HG03457 (cell line): ENCODE data around the gene DHRS11.
"Not testable (repeated sequence)": the region's sequence is repeated elsewhere in the genome, so short reads cannot be mapped to it uniquely, and the experiment has no call there.

Source experiments
- ATAC-seq: cut with Tn5 transposase; IDR thresholded peaks from one replicate; pipeline ENCODE4 v1.9.1; 2021; ENCODE audit warnings: moderate number of reproducible peaks; ENCODE audit not compliant: unreplicated experiment

DHRS11 gene

DNA sequence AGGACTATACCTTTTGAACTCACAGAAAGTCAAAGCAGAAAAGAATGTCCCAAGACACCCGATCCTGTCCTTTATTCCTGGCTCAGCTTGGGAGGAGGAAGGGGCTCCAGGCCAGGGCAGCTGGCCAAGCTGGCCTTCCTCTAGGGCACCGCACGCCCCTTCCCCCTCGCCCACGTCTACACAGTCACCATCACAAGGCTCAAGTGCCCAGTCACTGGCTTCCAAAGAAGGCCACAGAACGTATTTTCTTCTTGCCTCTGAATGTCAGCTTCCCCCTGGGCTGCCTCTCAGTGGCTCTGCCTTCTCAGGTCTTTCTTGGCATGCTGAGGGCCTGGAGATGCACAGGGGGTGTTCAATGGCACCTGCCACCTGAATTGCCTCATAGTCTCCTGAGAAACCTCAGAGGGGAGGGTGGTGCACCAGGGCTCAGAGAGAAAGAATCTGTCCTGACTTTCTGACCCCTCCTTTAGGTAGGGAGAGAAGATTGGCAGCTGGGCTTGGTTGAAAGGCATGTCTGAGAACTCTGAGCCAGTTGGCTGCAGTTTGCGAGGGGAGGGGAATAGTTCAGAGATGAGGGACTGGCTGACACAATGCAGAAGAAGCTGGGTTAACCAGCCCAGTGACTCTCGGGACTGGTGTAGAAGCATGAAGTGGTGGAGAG lies 2.1 kb downstream of the DHRS11 start:
- ATAC-seq, result no peak

DNA sequence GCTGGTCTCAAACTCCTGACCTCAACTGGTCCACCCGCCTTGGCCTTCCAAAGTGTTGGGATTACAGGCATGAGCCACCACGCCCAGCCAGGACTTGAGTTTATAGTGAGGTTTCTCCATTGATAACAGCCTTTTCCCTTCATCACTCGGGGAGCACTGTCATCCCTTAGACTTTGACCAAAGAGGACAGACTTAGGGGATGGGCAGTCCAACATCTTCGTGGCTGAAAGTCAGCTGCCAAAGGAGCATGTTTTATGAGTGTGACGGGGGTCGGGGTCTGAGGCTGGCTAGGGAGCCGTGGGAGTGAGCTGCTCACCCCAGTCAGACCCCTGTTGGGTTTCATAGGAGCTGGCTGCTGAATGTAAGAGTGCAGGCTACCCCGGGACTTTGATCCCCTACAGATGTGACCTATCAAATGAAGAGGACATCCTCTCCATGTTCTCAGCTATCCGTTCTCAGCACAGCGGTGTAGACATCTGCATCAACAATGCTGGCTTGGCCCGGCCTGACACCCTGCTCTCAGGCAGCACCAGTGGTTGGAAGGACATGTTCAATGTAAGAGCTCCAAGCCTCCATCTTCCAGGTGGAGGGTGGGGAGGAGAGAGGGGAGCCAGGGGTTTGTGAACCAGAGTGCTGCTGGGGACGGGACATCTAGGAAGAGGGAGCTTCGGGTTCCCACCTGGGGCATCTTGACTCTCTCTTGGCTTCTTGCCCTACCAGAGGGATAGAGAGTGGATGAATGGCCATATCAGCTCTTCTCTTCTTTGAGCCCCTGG lies 3.1 kb downstream of the DHRS11 start:
- ATAC-seq, result no peak

DNA sequence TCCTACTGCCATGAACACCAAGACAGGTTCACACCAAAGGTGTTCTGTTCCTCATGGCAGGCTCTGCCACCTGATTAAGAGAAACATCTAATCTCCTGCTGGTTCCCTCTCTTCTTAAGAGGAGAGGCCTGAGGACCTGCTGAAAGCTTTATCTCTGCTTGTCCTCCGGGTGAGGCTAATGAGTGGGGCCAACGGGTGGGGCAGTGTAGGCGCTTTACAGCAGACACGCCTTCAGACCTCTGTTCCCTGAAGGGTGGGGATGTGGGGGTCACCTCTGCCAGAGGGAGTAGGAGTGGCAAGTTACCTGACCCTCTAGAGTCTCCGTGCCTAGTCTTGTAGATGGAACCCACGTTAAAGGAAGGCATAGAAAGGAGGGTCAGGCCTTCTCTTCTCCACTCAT lies 5.5 kb downstream of the DHRS11 start:
- no peak for ATAC-seq

DNA sequence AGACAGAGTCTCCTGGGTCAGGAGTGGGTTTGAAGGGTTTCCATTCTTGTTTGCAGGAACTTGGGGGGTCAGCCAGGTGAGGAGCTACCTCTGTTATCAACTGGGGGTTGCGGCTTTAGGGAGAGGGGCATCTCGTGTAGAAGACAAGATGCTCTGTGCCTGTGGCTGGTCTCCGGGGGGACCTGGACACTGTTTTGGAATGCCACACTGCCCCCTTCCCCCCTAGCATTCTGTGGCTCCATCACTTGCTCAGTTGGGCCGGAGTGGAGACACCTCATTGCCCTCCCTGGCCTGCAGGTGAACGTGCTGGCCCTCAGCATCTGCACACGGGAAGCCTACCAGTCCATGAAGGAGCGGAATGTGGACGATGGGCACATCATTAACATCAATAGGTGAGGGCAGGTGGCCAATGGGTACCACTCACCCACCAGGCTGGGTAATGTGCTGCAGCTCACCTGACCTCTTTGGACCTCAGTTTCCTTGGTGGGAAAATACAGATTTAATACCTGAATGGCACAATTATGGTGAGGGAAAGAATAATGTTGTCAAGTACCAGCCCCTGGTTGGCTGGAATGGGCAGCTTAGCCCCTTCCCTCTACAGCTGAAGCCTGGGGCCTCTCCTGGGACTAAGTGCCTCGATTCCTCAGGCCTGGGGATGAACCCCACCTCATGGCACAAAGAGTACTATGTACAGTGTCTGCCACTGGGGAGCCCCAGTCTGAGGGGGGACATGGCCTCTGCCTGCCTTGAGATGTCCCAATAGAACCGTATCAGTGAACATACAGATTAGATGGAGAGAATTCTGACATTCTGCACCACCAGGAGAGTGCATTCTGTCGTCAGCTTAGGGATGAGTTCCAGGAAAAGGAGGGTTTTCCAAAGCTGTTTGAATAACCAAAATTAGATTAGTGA lies 6.4 kb downstream of the DHRS11 start:
- ATAC-seq, result no peak

DNA sequence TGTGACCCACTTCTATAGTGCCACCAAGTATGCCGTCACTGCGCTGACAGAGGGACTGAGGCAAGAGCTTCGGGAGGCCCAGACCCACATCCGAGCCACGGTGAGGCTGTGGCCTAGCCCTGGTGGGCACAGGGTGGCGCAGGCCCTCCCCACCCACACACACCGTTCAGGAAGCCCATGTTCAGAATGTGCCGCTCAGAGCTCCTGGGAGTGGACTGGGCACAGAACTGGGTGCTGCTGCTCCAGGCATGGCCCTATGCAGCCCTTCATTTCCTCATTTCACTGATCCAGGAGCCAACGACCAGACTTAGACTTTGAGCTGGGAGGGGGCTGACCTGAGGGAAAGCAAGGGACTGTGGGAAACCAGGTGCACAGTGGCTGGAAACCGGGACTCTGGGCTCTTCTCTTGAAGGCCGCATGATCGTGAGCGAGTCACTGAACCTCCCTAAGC lies 7.3 kb downstream of the DHRS11 start:
- ATAC-seq, result no peak

DNA sequence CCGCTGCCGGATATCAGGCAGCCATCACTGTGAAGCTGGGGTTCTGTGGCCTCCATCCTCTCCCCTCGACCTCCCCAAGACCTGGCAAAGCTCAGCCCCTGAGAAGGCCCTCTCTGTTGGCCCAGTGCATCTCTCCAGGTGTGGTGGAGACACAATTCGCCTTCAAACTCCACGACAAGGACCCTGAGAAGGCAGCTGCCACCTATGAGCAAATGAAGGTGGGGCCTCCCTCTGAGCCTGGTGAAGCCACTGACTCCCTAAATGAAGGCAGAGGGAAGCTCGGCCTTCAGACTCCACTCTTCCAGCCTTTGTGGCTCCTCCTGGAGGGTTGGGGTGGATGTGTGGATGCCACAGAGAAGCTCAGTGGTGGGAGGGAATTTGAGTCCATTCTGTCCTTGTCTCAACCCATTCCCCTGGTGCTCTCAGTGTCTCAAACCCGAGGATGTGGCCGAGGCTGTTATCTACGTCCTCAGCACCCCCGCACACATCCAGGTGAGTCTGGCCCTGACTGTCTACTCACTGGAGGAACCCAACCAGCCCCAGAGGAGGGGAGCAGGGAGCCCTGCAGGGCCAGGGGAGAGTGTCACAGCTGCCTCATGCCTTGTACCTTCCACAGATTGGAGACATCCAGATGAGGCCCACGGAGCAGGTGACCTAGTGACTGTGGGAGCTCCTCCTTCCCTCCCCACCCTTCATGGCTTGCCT lies 8.0 kb downstream of the DHRS11 start:
- no peak for ATAC-seq

DNA sequence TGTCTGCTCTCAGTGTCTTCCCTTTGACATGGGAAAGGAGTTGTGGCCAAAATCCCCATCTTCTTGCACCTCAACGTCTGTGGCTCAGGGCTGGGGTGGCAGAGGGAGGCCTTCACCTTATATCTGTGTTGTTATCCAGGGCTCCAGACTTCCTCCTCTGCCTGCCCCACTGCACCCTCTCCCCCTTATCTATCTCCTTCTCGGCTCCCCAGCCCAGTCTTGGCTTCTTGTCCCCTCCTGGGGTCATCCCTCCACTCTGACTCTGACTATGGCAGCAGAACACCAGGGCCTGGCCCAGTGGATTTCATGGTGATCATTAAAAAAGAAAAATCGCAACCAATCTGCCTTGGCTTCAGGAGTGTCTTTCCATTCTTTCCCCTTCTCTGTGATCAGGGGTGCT lies 8.8 kb downstream of the DHRS11 start:
- ATAC-seq, result no peak

DNA sequence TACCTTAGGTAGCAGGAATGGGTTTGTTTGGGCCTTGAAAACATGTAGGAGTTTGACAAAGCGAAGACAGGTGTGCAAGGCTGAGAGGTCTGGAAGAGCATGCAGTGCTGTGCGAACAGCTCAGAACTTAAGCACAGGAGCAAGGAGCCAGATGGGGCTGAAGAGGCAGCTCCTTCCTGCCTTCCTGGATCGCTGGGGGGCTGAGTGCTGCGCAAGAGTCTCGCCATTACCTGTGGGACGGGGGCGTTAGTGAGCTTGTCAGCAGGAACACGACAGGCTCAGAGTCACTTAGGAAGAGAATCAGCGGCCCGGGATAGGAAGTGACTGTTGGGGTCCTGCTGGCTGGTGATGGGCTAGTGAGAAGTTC lies 9.2 kb downstream of the DHRS11 start:
- peak; percentile 3 for ATAC-seq

DNA sequence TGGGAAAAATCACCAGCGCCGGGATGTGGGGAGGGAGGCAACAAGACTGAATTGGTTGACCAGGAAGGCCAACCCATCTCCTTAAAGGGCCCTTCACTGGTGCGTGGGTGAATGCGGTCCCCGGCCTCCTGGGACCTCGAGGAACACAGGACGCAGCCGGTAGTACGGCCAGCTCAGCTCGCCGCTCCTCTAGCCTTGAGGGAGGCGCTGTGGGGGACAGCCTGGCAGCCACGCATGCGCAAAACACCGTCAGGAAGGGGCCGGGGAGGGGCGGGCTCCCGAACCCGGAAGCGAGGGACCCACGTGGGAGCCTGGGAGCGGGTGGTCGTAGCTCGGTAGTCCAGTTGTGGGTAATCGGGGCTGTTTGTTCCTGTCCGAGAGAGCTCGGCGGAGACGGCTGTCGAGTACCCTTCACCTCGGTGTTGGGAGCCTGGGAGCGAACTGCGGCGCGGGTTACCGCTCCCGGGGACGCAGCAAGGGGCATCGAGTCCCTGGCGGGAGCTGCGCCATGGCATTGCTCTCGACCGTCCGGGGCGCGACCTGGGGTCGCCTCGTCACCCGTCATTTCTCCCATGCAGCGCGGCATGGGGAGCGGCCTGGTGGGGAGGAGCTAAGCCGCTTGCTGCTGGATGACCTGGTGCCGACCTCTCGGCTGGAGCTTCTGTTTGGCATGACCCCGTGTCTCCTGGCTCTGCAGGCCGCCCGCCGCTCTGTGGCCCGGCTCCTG lies 9.8 kb downstream of the DHRS11 start, which contains the start of gene MRM1:
Gene MRM1 (plus strand): TSS at position 281 of the 727 bp plus-strand sequence. CDS start 228 bp downstream, at position 509.
- ATAC-seq, result peak; percentile 47

DNA sequence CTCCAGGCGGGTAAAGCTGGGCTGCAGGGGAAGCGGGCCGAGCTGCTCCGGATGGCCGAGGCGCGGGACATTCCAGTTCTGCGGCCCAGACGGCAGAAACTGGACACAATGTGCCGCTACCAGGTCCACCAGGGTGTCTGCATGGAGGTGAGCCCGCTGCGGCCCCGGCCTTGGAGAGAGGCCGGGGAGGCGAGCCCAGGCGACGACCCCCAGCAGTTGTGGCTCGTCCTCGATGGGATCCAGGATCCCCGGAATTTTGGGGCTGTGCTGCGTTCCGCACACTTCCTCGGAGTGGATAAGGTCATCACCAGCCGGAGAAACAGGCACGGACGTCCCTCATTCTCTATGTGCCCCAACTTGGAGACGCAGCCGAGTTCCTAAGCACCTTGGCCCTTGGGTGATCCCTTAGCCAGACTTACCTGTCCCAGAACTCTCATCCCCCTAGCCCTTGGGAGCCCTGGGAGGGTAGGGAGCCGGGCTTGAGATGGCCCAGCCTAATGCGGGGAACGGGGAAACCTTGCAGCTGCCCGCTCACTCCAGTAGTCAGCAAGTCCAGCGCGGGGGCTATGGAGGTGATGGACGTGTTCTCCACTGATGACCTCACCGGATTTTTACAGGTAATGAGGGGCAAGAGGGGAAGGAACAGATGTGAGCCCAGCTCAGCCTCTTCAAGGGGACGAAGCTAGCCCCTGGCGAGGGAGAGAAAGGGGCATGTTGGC lies 10.5 kb downstream of the DHRS11 start:
- no peak for ATAC-seq

DNA sequence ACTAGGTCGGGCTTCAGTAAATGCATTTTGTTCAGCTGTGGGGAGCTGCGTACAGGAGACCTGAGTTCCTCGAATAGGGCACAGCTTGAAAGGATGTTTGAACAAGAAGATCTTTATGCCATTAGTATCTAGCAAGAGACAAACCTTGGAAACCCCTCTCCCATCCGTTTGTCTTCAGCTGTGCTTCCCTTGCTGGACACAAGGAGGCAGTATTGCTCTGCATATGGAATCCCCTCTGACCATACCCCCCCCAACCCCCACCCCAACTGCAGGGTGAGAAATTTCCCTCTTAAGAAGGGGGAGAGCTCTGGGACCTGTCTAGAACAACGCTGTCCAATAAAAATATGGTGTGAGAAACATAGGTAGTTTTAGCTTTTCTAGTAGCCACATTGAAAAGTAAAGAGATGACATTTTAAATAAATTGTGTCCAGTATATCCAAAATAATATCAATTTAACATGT lies 11.3 kb downstream of the DHRS11 start:
- no peak for ATAC-seq

DNA sequence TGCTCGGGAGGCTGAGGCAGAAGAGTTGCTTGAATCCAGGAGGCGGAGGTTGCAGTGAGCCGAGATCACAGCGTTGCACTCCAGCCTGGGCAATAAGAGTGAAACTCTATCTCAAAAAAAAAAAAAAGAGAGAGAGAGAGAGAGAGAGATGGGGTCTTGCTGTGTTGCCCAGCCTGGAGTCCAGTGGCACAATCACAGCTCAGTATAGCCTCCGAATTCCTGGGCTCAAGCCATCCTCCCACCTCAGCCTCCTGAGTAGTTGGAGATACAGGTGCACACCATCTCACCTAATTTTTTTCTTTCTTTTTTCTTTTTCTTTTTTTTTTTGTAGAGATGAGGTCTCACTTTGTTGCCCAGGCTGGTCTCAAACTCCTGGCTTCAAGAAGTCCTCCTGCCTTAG lies 13.3 kb downstream of the DHRS11 start:
- ATAC-seq, result not testable (repeated sequence)

DNA sequence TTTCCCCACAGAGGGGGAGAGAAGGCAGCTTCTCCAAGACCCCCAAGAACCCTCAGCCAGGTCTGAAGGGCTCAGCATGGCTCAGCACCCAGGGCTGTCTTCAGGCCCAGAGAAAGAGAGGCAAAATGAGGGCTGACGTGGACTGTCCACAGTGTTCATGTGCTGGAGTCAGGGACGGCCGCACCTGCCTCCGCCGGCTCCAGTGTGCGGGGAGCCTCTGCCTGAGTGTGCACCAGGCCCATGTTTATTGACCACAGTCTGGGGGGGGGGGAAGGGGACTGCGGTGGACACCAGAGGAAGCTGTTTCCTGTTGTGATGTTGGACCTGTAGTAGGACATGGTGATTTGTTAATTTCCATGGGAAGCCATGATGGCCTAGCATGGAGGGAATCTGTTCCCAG lies 16.6 kb downstream of the DHRS11 start:
- no peak for ATAC-seq

DNA sequence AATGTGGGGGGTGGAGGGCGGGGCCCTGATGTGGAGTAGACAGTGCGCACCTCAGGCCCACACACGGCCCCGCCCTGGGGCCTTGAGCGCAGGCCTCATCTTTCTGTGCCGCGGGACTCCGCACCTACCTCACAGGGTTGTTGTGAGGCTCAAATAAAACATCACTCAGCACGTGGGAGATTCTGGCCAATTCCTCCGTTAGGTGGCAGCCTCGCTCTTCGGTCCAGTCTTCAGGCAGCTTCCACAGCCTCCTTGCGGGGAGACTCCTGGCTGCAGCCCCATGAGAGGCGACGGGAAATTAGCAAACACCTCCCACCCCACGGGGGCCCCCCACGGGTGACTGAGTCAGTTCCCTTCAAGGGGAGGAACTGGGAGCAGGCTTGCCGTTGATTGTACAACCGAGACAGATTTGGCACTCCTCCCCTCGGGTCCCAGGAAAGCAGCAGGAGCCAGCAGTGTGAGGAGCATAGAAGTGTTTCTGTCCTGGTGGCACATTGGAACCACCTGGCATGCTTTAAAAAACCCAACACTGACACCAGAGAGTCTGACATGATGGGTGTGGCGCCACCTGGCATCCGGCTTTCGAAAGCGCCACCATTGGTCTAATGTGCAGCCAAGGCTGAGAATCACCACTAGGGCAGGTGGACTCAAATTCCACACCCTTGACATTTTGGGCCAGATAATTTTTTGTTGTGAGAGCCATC lies 17.3 kb downstream of the DHRS11 start:
- ATAC-seq, result no peak

DNA sequence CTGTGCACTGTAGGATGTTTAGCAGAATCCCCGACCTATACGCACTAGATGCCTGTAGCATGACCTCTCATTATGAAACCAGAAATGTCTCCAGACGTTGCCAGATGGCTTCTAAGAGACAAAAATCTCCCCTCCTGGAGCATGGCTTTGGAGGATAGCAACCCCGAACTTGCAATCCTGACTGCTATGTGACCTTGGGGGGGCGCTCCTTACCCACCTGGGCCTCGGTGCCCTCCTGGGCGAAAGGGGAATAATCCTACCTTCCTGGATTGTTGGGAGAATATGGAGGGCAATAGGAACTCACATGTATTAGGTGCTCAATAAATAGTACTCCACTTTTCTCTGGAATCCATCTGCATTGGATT lies 17.8 kb downstream of the DHRS11 start:
- no peak for ATAC-seq

DNA sequence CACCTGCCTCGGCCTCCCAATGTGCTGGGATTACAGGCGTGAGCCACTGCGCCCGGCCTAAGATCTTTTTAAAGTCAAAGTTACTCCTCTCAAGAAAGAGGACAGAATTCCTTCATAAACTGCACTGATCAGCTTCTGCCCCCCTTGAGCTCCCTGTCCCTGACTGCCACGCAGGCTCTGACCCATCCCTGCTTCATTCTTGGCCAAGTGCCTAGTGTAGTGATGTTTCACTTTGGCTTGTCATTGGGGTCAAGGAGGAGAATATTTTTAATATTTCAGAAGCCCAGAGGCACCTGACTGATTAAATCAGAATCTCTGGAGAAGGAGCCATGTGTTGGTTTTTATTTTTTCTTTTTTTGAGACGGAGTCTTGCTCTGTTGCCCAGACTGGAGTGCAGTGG lies 18.8 kb downstream of the DHRS11 start:
- no peak for ATAC-seq

DNA sequence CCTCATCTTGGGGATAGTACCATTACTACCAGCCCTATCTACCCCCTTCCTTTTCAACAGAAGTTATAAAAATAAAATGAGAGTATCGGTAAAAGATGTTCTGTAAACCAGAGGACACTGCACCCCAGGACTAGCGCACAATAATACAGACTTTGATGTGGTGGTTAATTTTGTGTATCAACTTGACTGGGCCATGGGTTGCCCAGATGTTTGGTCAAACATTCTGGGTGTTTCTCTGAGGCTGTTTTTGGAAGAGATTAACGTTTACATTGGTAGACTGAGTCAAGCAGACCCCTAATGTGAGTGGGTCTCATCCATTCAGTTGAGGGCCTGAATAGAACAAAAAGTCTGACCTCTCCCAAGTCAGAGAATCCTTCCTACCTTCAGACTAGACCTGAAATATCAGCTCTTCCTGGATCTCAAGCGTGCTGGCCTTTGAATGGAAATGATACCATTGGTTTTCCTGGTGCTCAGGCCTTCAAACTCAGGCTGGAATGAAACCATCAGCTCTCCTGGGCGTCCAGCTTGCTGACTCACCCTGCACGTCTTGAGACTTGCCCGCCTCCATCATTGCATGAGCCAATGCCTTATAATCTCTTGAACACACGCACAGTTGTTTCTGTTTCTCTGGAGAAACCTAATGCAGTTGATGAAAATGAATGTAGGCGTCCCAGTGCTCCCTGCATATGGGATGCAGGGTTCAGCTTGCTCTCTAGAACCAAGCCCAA lies 19.8 kb downstream of the DHRS11 start:
- no peak for ATAC-seq

DNA sequence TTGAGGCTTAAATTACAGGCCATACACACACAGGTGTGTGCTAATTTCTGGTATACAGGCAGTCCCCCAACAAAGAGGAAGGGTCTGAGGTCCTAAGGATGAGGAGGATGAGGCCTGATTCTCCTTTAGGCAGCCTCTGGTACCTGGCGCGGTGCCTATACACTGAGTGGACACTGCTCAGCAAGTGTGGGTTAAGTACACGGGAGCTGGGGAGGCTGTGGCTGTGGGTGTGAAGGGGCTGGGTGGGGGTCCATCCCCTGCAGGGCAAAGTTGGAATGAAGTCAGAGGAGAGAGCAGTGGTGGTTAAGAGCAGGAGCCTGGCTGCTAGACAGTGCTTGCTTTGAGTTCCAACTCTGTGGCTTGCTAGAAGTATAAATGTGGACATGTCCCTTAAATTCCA lies 20.6 kb downstream of the DHRS11 start:
- no peak for ATAC-seq
